Measurements from ENCODE around the gene FGFRL1. TPM values are rescaled to one million over a fixed set of nuclear protein-coding genes. Genes with fewer than 3 reads are reported as not detected.
"Not testable (repeated sequence)": the region's sequence is repeated elsewhere in the genome, so short reads cannot be mapped to it uniquely, and the experiment has no call there.

Gene FGFRL1
- total RNA-seq, 1 donor from 2014 or later: 68.3 TPM

GRCh38 chr4:973431-974397 is 37.7 kb upstream of the FGFRL1 start, which contains the start of gene DGKQ:
Gene DGKQ, minus strand, starts transcription at chr4:973569. Its CDS starts 87 bp downstream, at chr4:973482.
- peak; percentile 93 for DNase-seq

DNA sequence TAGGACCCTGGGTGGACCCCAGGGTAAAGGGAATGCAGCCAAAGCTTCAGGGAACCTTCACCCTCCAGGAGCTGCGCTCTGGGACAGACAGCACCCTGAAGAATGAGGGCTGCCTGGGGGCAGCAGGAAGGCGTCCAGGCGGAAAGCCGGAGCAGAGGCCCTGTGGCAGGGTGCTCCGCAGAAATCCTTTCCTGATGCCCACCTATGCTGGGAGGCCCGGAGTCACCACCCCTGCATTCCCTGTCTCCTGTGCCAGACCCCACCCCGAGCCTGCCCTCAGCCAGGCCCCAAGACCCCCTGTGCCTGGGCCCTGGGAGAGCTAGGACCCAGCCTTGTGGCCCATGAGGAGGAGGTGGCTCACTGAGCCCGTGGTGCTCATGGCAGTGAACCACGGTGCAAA is 36.8 kb upstream of the FGFRL1 start:
- no peak for DNase-seq

DNA sequence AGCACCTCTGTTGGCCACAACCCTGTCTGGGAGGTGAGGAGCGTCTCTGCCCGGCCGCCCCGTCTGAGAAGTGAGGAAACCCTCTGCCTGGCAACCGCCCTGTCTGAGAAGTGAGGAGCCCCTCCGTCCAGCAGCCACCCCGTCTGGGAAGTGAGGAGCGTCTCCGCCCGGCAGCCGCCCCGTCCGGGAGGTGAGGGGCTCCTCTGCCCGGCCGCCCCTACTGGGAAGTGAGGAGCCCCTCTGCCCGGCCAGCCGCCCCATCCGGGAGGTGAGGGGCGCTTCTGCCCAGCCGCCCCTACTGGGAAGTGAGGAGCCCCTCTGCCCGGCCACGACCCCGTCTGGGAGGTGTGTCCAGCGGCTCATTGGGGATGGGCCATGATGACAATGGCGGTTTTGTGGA is 35.4 kb upstream of the FGFRL1 start:
- DNase-seq: not testable (repeated sequence)

- DNase-seq: no peak
These were observed 32.3 kb upstream of the FGFRL1 start for GRCh38 chr4:978957-979701.

- DNase-seq: no peak
These were observed 29.1 kb upstream of the FGFRL1 start for GRCh38 chr4:982291-982690.

DNA sequence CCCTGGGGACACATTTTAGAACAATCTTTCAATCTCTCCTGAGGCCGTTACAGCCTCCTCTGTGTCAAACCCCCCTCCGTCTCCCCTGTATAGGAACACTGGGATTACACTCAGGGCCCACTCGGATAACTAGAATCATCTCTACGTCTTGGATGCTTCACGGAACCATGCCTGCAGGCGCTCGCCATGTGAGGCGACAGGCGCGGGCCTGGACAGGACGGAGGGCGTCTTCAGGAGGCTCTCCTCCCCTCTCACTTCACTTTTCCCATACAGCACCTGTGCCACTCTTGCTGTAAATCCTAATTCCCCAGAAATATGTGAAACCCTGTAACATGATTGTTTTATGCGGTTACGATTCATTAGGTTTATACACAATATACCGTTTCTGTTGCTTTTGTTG is 28.6 kb upstream of the FGFRL1 start:
- DNase-seq: no peak

- no peak for DNase-seq
These were observed 26.9 kb upstream of the FGFRL1 start for GRCh38 chr4:984336-985054.

DNA sequence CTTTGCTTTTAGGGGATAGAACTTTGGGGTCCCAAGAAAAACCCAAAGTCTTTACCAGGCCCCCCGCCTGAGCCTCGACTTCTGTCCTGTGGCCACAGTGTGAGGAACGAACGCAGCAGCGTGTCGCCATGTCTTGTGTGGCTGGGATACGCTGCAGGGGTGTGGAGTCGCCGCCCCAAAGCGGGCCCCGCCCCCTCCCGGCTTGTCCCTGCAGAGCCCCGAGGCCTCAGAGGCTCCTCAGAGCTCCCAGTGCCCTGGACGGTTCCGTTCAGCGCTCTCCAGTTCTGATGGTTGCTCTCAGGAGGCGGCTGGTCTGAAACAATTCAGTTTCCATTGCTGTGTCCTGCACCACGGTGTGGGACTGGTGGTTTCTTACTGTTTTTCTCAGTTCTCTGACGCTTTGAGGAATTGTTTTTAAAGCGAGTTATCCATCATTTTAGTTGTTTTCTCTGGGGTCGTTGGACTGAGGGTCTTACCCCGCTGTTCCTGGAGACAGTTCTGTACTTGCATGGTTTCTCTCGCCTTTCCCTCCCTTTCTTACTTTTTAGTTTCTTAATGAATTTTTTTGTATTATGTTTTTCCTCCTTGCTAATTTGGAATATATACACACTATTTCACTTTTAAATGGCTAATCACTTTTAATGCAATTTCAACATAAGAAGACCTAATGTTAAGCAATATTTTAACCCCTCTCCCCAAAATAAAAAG is 26.1 kb upstream of the FGFRL1 start:
- peak; percentile 48 for DNase-seq

- no peak for DNase-seq
These were observed 25.0 kb upstream of the FGFRL1 start for GRCh38 chr4:986428-986878.

DNA sequence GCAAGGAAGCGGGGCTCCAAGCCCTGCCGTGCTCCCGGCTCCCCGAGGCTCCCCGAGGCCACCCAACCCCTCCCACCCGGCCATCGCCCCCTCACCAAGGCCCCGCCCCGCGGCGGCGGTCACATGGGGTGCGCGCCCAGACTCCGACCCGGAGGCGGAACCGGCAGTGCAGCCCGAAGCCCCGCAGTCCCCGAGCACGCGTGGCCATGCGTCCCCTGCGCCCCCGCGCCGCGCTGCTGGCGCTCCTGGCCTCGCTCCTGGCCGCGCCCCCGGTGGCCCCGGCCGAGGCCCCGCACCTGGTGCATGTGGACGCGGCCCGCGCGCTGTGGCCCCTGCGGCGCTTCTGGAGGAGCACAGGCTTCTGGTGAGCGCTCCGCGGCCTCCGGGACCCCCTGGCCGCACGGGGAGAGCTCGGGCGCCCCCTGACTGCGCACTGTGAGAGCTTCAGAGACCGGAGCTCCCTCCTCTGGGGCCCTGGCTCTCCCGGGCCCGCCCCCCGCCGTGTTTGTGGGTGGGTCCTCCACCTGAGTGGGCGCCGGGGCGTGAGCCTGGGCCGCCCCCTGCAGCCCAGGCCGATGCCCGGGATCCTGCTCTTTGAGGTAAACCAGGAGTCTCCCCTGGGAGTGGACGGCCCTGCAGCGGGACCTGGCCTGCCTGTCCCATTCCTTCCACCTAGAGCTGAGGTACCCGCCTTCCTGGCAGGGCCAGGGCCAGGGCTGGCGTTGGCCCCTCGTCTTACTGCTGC is 24.4 kb upstream of the FGFRL1 start, which contains the start of gene IDUA:
Gene IDUA (plus strand): TSS at position 166 of the 745 bp plus-strand sequence. CDS start 41 bp downstream, at position 207.
- DNase-seq: peak; percentile 85

DNA sequence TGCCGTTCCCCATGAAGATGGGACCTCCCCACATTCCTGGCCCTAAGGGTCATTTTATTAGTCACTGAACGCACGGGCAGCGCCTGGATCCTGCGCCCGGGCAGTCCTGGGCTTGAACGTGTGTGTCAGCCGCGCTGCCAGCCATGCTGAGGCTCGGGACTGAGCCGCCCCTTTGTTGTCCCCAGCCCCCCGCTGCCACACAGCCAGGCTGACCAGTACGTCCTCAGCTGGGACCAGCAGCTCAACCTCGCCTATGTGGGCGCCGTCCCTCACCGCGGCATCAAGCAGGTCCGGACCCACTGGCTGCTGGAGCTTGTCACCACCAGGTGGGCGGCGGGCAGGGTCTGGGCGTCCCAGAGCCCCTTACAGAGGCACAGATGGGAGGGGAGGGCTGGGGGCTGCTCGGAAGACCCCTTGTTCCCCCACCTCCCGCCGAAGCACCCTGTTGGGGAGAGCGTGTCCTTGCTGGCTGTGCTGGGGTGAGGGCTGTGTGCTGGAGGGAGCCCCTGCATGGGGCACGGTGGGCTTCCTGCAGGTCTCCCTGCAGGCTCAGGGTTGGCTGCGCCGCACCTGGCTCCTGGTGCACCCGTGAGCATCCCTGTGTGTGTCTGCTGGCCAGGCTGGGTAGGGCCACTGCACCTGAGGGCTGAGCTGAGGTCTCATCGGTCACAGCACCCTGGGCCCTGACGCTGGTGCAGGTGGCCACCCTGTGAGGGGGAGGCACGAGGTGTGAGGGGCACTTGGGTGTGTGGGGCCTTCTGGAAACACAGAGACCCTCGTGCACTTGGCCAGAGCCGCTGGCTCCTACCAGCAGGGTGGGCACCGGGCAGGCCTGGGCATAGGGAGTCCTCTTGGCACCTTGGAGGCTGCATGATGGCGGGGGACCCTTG is 23.6 kb upstream of the FGFRL1 start:
- no peak for DNase-seq

DNA sequence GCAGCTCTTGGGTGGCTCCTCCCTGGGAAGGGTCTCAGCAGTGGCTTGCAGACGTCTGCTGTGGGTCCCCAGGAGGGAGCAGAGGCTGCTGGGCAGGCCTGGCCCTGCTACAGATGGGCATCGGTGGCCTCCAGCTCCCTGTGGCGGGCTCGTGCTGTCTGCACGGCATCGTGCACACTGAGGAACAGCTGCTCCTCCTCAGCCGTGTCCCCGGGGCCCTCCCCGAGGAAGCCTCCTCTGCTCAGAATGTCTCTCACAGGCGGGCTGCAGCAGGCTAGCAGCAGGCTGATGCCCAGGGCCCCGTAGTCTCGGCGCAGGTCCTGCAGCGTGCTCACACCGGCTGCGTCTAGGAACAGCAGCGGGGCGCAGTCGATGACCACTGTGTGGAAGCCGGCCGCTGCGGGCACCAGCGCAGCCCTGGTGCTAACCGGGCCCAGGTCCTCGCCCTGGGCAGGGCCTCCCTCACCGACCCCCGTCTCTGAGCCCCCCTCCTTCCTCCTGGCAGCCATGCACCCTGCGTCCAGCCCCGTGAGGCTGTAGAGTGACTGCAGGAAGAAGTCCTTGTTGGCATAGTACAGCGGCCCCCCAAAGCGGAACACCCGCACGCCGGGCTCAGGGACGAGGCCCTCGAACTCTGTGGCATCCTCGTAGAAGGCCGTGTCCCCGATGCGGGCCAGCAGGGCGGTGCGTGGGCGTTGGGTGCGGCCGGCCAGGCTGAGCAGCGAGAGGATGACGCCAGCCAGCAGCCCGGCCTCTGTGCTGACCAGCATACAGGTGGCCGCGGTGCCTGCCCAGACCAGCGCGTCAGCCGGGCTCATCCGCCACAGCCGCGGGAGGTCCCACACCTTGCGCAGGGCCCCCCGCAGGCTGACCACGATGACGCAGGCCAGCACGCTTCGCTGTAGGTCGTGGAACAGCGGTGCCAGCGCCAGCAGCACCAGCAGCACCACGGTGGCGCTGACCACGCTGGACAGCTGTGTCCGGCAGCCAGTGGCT is 22.4 kb upstream of the FGFRL1 start:
- no peak for DNase-seq

DNA sequence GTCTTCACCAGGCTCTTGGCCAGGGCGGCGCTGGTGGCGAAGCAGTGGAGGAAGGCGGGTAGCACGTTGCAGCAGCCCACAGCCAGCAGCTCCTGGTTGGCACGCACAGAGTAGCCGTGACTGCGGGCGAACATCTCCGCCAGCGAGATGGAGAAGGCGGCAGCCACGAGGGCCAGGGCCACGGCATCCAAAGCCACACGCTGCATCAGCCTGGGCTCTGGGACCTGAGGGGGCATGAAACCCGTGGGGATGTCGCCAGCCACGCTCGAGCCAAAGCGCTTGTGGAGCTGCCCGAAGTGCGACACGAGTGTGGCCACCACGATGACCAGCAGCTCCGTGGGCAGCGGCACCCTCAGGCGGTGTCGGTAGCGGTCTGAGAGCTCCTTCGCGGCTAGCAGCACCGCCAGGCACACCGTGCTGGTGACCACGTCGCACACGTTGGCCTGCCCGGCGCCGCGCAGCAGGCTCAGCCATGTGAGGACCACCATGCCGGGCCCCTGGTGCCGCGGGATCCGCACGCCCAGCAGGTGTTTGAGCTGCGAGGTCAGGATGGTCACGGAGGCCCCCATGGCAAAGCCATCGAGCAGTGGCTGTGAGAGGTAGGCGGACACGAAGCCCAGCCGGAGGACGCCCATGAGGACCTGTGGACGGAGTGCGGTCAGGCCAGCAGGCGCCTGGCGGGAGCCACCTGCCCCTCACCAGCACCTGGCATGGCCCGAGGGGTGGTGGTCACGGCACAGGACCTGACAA is 21.5 kb upstream of the FGFRL1 start:
- no peak for DNase-seq

- DNase-seq: no peak
These were observed 20.6 kb upstream of the FGFRL1 start for GRCh38 chr4:990746-991367.

GRCh38 chr4:991451-992296 is 19.8 kb upstream of the FGFRL1 start:
- DNase-seq: no peak
